Jurkat, Clone E6-1 (cell line): Measurements from ENCODE around the gene CLTRN.
"Not testable (repeated sequence)": the region's sequence is repeated elsewhere in the genome, so short reads cannot be mapped to it uniquely, and the experiment has no call there.

Experiments used
- DNase-seq: peaks from one replicate; pipeline ENCODE4 v3.0.0-alpha.2; 2011; ENCODE audit warnings: low read depth, low spot score
- H3K4me3 ChIP-seq: 2 replicates; pipeline ENCODE4 v1.5.1; 2011; ENCODE audit warnings: mild to moderate bottlenecking, low read length, control low read depth, moderate library complexity

The CLTRN gene

DNA sequence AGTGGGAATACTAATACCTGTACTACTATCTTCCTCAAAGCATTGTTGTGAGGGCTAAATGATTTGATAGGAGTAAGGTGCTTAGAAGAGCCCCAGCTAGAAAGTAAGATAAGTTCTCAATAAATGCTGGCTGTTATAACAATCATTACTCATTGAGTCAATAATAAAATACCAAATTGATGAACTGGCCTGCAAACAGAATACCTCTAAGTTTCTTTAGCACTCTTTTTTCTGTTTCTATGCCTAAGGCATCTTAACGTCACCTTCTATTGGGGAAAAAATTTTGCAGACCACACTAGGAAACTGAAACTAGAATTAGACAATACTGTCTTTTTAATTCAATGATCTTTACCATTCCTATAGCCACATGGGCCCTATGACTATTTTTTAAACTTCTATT, 1.2 kb downstream of the CLTRN start:
- no peak for DNase-seq
- no peak overlapping the region for H3K4me3 ChIP-seq

DNA sequence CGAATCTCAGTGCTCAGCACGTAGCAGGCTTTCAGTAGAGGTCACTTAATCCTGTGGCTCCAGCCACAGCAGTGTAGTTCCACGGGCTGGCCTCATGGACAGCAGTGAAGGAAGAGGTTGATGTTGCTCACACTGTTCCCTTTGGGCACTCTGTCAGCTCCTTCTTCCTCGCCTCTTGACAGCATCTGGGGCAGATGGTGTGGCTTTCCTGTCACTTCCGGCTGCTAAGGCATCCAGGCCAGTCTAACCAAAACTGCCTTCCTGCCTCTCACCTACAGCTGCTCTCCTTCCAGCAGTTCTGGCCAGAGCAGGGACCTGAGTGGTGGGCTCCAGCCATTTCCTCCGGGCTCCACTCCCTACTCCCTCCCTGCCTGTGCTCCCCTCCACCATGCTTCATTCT, 9.8 kb downstream of the CLTRN start:
- not testable (repeated sequence) for H3K4me3 ChIP-seq, DNase-seq

DNA sequence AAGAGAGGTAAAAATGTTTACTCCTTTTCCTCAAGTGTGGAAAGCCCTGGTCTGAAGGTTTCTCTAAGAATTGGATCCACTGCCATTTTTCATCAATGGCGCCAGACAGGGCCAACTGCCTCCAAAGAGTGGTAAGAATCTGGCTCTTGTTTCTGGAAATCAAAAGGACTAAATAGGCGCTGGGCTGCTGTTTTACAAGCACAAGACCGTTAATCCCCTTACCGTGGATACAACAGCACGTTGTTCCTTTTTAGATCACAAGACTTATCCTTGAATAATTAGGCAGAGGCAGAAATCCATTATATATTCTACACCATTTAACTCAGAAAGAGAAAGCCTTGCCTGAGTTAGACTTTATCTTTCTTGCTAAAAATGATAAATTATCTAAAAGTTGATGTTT, 10.6 kb downstream of the CLTRN start:
- no peak for DNase-seq
- H3K4me3 ChIP-seq, result no peak overlapping the region

DNA sequence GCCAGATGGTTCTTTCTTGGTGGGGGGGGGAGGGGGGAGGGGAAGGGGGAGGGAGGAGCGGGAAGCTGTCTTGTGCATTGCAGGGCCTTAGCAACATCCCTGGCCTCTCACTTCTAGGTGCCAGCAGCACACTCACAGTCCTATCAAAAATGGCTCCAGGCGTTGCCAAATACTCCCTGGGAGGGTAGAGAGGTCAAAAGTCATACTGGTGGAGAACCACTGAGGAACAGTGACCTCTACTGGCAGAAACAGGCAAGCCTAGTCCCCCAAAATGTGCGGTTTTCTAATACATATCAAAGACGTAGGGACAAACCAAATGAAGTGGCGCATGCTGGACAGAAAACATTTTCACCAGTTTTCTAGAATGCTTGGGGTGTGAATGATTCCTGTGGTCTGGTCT, 17.1 kb downstream of the CLTRN start:
- not testable (repeated sequence) for DNase-seq

DNA sequence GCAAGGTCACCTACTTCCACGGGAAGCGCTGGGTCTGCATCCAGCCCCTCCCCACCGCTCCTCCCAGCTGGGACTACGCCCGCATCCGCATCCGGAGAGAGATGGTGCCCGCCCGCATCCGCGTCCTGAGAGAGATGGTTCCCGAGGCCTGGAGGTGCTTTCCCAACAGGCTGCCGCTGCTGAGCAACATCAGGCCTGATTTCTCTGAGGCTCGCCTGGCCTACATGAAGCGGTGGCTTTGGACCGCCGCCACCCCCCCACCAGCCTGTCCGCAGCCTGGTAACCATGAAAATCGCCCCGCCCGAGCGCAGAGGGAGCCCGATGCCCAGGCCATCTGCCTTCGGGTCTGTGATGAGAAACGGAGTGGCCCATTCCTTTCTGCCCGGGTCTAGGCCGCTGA, 18.1 kb downstream of the CLTRN start:
- no peak for DNase-seq
- no peak overlapping the region for H3K4me3 ChIP-seq

More for the DNA sequence above, 17.1 kb downstream of the CLTRN start:
- not testable (repeated sequence) for H3K4me3 ChIP-seq

DNA sequence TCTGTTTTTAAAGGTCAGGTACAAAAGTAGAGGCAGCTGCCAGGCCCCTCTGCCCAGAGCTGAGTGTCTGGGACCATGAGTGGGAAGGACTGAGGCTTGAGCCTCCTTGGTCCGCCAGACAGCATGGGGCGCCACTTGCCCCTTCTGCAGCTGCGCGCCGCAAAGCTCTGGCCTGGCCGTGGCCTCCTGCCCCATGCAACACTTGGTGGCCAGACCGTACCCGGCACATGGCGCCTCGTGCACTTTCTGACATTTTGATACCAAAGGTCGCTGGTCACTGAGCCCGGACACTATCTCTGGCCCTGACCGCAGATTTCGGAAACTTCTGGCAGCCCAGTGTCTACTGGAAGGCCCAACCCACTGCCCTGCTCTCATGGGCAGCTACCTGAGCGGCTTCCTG, 18.6 kb downstream of the CLTRN start:
- no peak overlapping the region for H3K4me3 ChIP-seq
- DNase-seq, result no peak

DNA sequence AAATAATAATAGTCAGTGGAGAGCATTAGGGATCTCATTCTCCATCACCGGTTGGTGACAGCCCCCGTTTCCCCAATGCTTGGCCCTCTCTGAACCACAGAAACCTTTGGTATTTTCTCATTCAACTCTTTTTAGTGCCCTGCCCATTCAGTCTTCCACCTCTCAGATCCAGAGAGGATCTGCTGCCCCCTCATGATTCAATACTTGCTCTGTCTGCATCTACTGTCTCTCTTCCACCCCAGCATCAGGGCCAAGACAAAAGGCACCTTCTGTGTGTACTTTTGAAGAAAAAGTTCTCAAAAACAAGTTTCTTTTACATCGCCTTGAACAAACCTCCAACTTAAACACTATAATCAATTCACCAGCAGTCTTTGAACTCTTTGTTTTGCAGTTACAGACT, 19.3 kb downstream of the CLTRN start:
- H3K4me3 ChIP-seq, result no peak overlapping the region
- no peak for DNase-seq

DNA sequence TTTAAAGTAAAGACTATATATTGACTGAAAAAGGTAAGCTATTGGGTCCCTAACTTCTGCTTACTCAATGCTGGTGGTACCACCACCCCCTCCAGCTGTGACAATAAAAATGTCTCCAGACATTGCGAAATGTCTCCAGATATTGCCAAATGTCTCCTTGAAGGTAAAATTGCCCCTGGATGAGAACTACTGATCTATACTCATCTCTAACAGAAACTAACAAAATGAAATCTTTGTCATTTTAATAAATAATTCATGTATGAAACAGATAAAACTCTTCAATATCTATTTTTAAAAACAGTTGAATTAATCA, 20.1 kb downstream of the CLTRN start:
- H3K4me3 ChIP-seq, result no peak overlapping the region
- no peak for DNase-seq

DNA sequence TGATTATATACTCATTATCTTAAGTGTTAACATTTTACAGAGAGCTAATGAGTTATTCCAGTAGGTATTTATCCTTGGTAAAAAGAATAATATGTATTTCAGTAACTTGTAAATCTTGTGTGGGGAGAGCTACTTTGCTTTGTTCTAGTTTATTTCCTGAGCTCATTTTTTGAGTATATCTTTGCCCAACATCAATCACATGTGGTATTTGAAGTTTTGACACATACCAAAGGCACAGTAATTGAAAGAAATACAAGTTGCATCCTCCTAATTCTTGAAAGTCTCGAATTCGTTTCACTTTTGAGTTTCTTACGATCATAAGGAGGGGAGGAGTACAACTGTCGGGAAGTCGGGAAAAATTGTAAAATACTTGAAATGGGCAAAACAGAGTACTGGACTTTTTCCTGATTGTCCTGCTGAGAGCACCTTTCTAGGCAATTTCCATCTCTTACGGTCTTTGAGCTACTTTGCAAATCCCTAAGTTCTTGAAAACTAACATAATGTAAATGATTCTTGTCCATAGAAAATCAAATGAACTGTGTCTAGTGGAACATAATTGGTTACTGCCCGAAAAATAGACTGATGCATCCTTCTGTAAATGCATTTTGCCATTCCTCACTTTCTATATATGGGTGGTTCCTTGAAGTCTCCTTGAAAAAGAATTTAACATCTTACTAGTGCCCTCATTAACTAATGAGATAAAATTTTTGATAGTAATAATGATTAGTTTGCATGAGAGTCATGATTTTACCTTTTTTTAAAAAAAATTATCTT, 20.6 kb downstream of the CLTRN start:
- DNase-seq, result no peak
- no peak overlapping the region for H3K4me3 ChIP-seq

DNA sequence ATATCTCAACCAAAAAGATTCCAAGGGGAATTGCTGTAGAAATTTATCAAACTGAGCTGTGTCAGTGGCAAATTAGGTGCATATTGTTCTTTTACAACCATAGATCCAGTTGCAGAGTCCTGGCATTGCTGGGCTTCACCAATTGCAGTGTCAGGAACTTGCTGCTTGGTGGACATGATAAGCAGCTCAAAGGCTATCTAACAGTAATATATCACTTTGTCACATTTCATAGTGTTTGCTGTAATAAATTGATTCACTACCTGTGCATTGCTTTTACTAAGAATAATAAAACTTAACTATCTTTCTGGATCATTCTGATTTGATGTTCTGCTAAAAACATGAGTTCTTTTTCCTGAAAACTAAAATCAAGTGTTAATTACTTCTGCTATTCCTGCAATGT, 33.0 kb downstream of the CLTRN start:
- DNase-seq, result no peak
- H3K4me3 ChIP-seq, result no peak overlapping the region

DNA sequence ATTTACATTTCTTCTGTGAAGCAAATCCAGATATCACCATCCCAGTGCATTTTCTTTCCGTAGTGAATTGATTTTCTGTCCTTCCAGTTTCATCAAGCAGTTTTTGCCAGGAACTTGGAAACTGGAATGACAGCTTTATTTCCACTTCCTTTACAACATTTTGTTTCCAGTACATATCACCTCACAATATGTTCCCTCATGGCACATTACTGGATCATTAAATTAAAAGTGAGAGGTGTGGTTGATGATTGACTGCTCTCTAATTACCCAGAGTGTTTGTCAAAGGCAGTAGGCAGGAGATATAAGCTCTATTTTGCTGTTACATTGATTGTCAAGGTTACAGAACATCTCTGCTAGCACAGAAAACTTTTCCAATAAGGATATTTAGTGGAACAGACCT, 41.6 kb downstream of the CLTRN start:
- no peak overlapping the region for H3K4me3 ChIP-seq
- DNase-seq, result no peak

DNA sequence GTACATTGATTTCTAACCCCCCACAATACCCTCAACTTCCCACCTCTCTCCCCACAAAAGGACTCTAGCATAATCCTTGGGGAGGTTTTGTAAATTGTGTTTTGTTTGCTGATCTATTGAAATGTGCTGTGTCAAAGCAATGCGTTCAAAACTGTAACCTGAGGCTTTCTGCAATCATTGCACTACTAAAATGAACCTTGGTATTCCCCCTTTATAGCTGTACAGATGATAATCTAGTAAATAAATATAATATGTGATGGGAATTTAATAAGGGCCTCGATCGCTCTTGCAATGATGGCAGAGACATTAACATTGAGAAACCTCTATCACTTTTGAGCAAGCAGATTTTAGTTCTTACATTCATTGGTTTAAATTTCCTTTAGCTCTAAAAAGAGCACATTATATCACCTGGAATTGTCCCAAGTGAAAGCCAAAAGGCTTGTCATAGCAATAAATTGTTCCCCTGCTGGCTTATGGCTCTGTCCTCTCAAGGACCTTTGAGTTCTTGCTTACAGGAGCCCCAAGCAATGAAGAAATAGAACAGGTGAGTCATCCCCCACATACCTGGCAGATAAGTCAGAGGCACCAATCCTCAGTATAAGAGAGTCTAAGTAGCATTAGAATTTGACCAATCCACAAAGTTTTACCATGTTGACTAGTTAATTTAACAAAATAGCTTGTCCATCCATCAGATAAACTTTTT, 45.4 kb downstream of the CLTRN start:
- DNase-seq, result no peak

DNA sequence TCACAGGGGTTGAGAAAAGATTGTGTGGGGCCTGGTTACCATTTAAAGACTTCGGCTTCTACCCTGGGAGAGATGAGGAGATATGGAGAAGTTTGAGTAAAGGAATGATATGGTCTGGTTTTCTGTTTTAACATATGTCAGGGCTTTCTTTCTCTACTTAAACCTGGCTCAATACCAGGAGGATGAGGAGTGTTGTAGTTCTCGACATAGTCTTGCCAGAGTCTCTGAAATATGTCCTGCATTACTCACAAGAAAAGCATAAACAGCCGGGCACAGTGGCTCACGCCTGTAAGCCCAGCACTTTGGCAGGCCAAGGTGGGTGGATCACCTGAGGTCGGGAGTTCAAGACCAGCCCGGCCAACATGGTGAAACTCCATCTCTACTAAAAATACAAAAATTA, 47.5 kb downstream of the CLTRN start:
- no peak for DNase-seq
- H3K4me3 ChIP-seq, result no peak overlapping the region

More for the DNA sequence above, 45.4 kb downstream of the CLTRN start:
- H3K4me3 ChIP-seq, result no peak overlapping the region

DNA sequence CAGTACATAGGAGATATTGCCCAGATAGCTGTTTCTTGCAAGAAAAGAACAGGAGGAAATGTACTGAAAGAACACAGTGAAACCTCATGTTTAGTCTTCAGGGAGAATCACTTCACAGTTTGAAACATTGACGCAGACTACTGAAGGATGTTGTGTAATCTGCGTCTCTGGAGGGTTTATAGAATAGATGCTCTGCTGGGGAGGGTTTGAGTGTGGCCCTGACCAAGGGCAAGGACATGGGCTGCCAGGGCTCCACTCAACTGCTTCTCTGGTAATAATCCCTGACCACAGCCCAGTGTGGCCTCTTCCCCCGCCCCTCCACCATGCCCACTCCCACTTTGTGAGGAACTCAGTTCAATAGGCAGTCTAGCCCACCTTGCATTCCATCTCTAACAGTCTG, 48.1 kb downstream of the CLTRN start:
- no peak for DNase-seq
- no peak overlapping the region for H3K4me3 ChIP-seq

DNA sequence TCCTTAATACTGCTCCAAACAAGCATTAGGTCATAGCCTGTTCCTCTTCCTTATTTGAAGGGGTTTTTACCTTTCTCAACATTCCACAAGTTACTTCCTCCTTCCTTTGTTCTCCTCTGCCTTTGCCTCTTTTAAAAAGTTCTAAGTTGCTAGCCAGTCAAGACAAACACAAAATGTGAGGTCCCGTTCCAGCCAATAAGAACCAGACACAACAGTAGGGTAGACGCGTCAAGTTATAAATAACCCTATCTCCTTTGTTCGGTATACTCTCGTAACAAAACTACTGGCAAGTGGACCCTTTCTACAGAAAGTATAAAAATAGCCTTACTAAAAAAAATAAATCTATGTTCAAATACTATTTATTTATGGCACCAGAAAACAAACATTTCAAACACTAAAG, 57.5 kb downstream of the CLTRN start:
- no peak for DNase-seq
- H3K4me3 ChIP-seq, result no peak overlapping the region

DNA sequence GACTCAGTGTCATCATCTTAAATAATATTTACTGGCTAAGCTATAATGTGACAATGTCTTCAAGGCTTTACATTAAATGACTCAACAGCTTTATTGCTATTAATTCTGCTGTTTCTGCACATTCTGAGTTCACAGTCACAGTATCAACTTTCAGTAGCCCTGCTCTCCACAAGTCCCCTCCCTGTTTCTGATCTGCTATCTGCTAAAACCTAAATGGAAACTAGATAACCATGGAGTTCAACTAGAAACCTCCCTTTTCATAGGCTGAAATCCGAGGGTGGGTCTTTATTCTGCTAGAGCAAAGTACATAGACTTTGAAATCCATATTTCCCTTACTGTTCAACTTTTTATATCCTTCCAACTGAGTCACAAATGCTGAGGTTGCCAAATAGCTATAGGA, 58.5 kb downstream of the CLTRN start:
- no peak overlapping the region for H3K4me3 ChIP-seq
- no peak for DNase-seq

DNA sequence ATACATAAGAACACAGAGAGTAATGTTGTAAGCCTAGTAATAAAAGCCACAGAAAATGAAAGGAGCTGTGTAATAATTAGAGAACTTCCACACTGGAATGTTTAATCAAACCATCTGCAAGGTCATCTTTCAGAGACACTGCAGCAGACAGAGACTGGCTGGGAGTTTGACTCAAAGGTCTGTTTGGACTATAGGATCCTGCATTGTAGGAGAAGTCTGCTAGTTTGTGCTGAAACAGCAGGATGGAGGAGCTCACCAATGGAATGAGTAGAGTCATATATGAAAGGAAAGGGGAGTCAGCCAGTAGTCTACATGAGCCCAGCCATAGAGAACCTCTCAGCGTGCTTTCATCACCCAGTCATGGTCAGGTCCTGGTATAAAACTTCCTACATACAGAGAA, 59.4 kb downstream of the CLTRN start:
- DNase-seq, result no peak
- no peak overlapping the region for H3K4me3 ChIP-seq

DNA sequence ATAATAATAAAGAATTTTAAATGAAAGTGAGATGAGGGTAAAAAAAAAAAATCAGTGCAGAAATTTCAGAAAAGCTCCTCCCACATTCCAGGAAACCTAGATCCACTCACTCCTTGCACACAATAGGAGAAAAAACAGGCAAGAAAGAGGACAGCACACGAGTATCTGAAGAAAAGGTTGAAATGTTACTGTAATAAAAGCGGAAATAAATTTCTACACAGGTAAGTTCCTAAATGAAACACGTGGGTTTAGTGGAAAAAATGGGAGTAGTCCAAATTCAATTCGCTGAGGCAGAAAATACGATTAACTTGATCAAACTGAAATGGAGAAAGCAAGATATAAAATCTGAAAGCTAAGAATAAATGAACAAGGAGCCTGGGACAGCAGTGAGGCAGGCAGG, 61.8 kb downstream of the CLTRN start:
- DNase-seq, result no peak
- no peak overlapping the region for H3K4me3 ChIP-seq

DNA sequence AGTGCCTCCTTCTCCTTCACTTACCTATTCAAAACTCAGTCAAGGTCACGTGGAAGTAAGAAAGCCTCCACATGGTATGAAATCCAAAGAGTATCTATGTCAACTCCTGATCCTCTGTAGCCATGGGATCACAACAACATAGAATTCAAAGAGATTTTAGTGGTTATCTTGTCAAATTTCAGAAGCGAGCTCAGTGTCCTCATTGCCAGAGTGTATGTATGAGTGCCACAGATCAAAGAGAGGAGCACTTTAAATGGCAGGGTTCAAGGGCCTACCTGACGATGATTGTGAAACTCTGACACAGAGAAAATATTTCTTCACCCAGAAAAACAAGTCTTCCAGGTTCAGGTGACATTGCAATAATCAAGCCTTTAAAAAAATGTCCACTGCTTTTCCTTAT, 62.7 kb downstream of the CLTRN start:
- no peak overlapping the region for H3K4me3 ChIP-seq
- no peak for DNase-seq

DNA sequence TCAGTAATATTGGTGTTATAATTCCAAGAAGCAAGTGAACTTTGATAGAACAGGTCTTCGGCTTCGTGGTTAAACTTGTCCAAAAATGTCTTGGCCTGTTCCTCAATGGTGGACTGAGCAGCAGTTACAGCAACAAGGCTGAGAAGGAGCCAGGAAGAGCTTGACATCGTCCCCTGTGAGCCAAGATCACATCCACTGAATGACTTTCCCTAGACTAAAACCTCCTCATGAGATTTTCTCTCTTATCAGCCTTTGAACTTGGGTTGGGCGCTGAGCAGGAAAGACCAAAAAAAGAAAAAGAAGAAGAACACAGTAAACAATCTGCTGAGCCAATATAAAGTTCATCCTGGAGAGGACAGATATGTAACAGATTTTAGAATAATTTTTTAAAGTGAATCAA, 63.9 kb downstream of the CLTRN start, which contains the start of gene ACE2:
TSS of gene ACE2 (minus strand) at position 216 of the 400 bp plus-strand sequence. CDS start at position 167, 49 bp downstream.
- no peak for DNase-seq

DNA sequence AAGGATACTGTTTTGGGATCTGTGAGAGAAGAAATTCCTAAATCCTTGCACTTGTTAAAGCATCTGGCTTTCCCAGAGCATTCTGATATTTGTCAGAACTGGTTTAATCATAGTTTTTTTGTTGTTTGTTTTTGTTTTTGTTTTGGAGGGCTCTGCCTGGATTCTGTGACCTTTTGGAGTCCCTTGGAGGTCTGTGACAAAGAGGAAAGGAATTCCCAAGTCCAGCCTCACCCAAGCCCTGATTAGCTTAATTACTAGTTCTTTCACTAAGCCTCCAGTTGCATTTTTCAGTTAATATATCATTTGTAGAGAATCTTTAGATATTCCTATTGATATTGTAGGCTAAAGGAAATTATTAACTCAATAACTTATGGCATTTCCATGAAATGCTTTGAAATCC, 64.6 kb downstream of the CLTRN start:
- DNase-seq, result no peak
- H3K4me3 ChIP-seq, result no peak overlapping the region

More for the DNA sequence above, 63.9 kb downstream of the CLTRN start, which contains the start of gene ACE2:
- no peak within 1 kb of the TSS for H3K4me3 ChIP-seq
